Stimulated activated CD8-positive, alpha-beta memory T cell treated with anti-CD3 and anti-CD28 coated beads, Interleukin-4, amount 100 ng/mL, for 4 hours (primary cell): ENCODE results near the gene ABHD12.
"Not testable (repeated sequence)": the region's sequence is repeated elsewhere in the genome, so short reads cannot be mapped to it uniquely, and the experiment has no call there.

Experiments
- DNase-seq, 2 donors: peaks; one replicate each; pipeline ENCODE4 v3.0.0-alpha.2; 2020; ENCODE audit warnings: low read depth in 2 of 2, low spot score in 1 of 2

ABHD12 gene

GRCh38 chr20:25390538-25391528 is at the start of gene ABHD12:
Gene ABHD12, minus strand, starts transcription at chr20:25390835. Its CDS starts 132 bp downstream, at chr20:25390703.
- DNase-seq = peak; percentile 85 to 90

GRCh38 chr20:25439328-25439727 is 48.7 kb upstream of the ABHD12 start:
- no peak for DNase-seq

GRCh38 chr20:25437153-25437581 is 46.5 kb upstream of the ABHD12 start:
- no peak for DNase-seq

- no peak for DNase-seq
These were observed 33.9 kb upstream of the ABHD12 start for GRCh38 chr20:25424536-25424935.

- no peak for DNase-seq
These were observed 31.4 kb upstream of the ABHD12 start for GRCh38 chr20:25422032-25422431.

- DNase-seq = no peak
These were observed 30.5 kb upstream of the ABHD12 start for GRCh38 chr20:25421102-25421501.

GRCh38 chr20:25418776-25419175 is 28.1 kb upstream of the ABHD12 start:
- DNase-seq = no peak

- no peak for DNase-seq
These were observed 18.3 kb upstream of the ABHD12 start for GRCh38 chr20:25408890-25409289.

- no peak for DNase-seq
These were observed 17.5 kb upstream of the ABHD12 start for GRCh38 chr20:25408170-25408547.

- peak; percentile 40 for DNase-seq
These were observed 16.9 kb upstream of the ABHD12 start, which contains the start of gene GINS1 for GRCh38 chr20:25407311-25408169. Gene GINS1, plus strand, starts transcription at chr20:25407673. Its CDS starts 148 bp downstream, at chr20:25407821.

- no peak for DNase-seq
These were observed 11.9 kb upstream of the ABHD12 start for GRCh38 chr20:25402583-25402982.

GRCh38 chr20:25400291-25400732 is 9.7 kb upstream of the ABHD12 start:
- not testable (repeated sequence) for DNase-seq

GRCh38 chr20:25399037-25399430 is 8.4 kb upstream of the ABHD12 start:
- no peak for DNase-seq

- DNase-seq = no peak
These were observed 7.9 kb upstream of the ABHD12 start for GRCh38 chr20:25398376-25399036.

GRCh38 chr20:25397821-25398220 is 7.2 kb upstream of the ABHD12 start:
- DNase-seq = no peak

GRCh38 chr20:25397096-25397495 is 6.5 kb upstream of the ABHD12 start:
- DNase-seq = no peak

- DNase-seq = no peak
These were observed 4.4 kb upstream of the ABHD12 start for GRCh38 chr20:25394996-25395395.

GRCh38 chr20:25394276-25394675 is 3.6 kb upstream of the ABHD12 start:
- DNase-seq = no peak

GRCh38 chr20:25389858-25390537 is 637 bp downstream of the ABHD12 start:
- peak in 1 of 2 donors; percentile 8 for DNase-seq

- no peak for DNase-seq
These were observed 1.2 kb downstream of the ABHD12 start for GRCh38 chr20:25389401-25389857.
